Fibroblast of the aortic adventitia (primary cell): Measurements from ENCODE around the gene BICD2. TPM values are rescaled to one million over a fixed set of nuclear protein-coding genes. Genes with fewer than 3 reads are reported as not detected.
A peak's percentile ranks its signal among the peaks of the same experiment; 100 is the strongest.

ENCODE experiments used
- DNase-seq: peaks from one replicate; pipeline ENCODE4 v3.0.0-alpha.2; 2010; ENCODE audit warnings: low read depth
- H3K4me3 ChIP-seq: 2 replicates; pipeline ENCODE4 v1.5.1; 2011; ENCODE audit warnings: low read depth, mild to moderate bottlenecking, control low read depth, low read length, moderate library complexity
- total RNA-seq: library from RNA; depleted of rRNA; stranded (reverse); fragments of >200 nt; gene quantifications from 2 replicates; pipeline ENCODE4 v1.2.3, GENCODE V29; 2012; ENCODE audit warnings: low replicate concordance
- TF ChIP-seq, protein P1 (sequence below): IDR thresholded peaks from 2 replicates; pipeline ENCODE4 v1.5.1; 2011; ENCODE audit warnings: mild to moderate bottlenecking, low read length, control low read depth, inconsistent platforms; ENCODE audit not compliant: insufficient read depth

Gene BICD2
- total RNA-seq, 1 donor, result 39.7 TPM

GRCh38 chr9:92735636-92736562 is 28.7 kb downstream of the BICD2 start:
- H3K4me3 ChIP-seq, result no peak overlapping the region
- TF ChIP-seq, protein P1, sequence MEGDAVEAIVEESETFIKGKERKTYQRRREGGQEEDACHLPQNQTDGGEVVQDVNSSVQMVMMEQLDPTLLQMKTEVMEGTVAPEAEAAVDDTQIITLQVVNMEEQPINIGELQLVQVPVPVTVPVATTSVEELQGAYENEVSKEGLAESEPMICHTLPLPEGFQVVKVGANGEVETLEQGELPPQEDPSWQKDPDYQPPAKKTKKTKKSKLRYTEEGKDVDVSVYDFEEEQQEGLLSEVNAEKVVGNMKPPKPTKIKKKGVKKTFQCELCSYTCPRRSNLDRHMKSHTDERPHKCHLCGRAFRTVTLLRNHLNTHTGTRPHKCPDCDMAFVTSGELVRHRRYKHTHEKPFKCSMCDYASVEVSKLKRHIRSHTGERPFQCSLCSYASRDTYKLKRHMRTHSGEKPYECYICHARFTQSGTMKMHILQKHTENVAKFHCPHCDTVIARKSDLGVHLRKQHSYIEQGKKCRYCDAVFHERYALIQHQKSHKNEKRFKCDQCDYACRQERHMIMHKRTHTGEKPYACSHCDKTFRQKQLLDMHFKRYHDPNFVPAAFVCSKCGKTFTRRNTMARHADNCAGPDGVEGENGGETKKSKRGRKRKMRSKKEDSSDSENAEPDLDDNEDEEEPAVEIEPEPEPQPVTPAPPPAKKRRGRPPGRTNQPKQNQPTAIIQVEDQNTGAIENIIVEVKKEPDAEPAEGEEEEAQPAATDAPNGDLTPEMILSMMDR, result no peak
- no peak for DNase-seq

GRCh38 chr9:92734931-92735635 is 29.6 kb downstream of the BICD2 start:
- no peak overlapping the region for H3K4me3 ChIP-seq
- DNase-seq, result no peak
- TF ChIP-seq, protein P1, result no peak

DNA sequence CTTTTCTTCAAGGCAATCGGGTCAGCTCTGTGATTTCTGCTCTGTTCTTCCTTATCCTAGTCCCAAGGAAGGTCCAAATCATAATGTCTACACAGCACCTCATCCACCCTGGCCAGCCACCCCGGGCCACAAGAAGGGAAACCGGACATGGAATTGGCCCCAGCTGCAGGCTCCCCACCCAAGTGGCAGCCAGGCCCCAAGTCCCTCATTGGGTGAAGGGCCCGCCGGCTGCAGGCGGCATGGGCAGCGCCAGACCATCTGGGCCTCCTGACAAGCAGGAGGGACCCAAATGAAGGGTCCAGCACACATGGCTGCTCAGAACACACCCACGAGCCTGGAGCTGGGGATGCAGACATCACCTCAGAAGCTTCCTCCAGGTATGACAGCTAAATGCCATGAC is 33.7 kb downstream of the BICD2 start:
- DNase-seq, result no peak
- H3K4me3 ChIP-seq, result no peak overlapping the region
- TF ChIP-seq, protein P1, result no peak

DNA sequence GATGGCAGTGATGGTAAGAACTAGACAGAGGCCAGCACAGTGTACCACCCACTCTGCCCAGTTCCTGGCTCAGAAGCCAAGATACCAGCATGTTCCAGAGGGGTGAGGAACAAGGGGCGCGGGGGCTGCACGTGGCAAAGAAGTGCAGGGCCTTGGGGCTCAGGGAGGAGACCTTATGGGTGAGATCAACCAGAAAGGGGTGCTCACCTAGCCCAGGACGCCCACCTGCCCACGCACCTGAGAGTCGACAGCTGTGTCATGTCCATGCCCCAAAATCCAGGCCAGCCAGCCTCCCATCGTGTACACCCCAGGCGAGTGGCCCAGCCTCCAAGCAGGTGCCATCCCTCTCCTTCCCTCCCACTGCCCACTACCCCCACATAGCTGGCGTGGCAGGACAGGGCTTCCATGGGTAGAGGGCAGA is 34.9 kb downstream of the BICD2 start:
- TF ChIP-seq, protein P1, result no peak
- no peak overlapping the region for H3K4me3 ChIP-seq
- DNase-seq, result no peak

GRCh38 chr9:92728831-92729734 is 35.5 kb downstream of the BICD2 start:
- TF ChIP-seq, protein P1, result peak; percentile 54
- no peak overlapping the region for H3K4me3 ChIP-seq
- no peak for DNase-seq
